Renal cortex interstitium (tissue), 11 donors: ENCODE results near the gene DACT2. TPM values are rescaled to one million over a fixed set of nuclear protein-coding genes. Genes with fewer than 3 reads are reported as not detected.

Source experiments
- DNase-seq, 11 donors: peaks; one replicate each; pipeline ENCODE4 v3.0.0-alpha.2; 2013; ENCODE audit warnings: low read depth in 9 of 11, low spot score in 4 of 11; ENCODE audit errors: extremely low read depth in 1 of 11
- polyA plus RNA-seq, 3 donors: library from polyadenylated mRNA; unstranded; fragments of 120-200 nt; gene quantifications; one replicate each; pipeline ENCODE4 v1.2.1, GENCODE V29; 2013; ENCODE audit not compliant: insufficient read length in 3 of 3

The DACT2 gene
- polyA plus RNA-seq, 3 donors, result 18.2 to 26.4 (median 22.6) TPM

GRCh38 chr6:168310945-168311344 lies 8.6 kb downstream of the DACT2 start:
- no peak for DNase-seq

GRCh38 chr6:168310403-168310802 lies 9.2 kb downstream of the DACT2 start:
- DNase-seq, result no peak

- no peak for DNase-seq
Observed at GRCh38 chr6:168309997-168310396, 9.6 kb downstream of the DACT2 start.

GRCh38 chr6:168309183-168309582 lies 10.4 kb downstream of the DACT2 start:
- DNase-seq, result no peak

GRCh38 chr6:168308390-168309144 lies 11.0 kb downstream of the DACT2 start:
- DNase-seq, result no peak

GRCh38 chr6:168307695-168308021 lies 11.9 kb downstream of the DACT2 start:
- DNase-seq, result no peak

- no peak for DNase-seq
Observed at GRCh38 chr6:168307015-168307694, 12.4 kb downstream of the DACT2 start.

GRCh38 chr6:168305863-168306262 lies 13.7 kb downstream of the DACT2 start:
- DNase-seq, result no peak

GRCh38 chr6:168305096-168305749 lies 14.4 kb downstream of the DACT2 start:
- DNase-seq, result no peak

- no peak for DNase-seq
Observed at GRCh38 chr6:168304752-168305015, 14.9 kb downstream of the DACT2 start.

GRCh38 chr6:168303982-168304751 lies 15.4 kb downstream of the DACT2 start:
- DNase-seq, result no peak

- no peak for DNase-seq
Observed at GRCh38 chr6:168302534-168302933, 17.0 kb downstream of the DACT2 start.

- DNase-seq, result no peak
Observed at GRCh38 chr6:168301648-168302398, 17.8 kb downstream of the DACT2 start.

GRCh38 chr6:168300975-168301647 lies 18.5 kb downstream of the DACT2 start:
- no peak for DNase-seq

GRCh38 chr6:168299541-168300511 lies 19.8 kb downstream of the DACT2 start:
- DNase-seq, result no peak

GRCh38 chr6:168297643-168298042 lies 21.9 kb downstream of the DACT2 start:
- DNase-seq, result no peak

GRCh38 chr6:168294901-168295300 lies 24.7 kb downstream of the DACT2 start:
- no peak for DNase-seq
